Testis (tissue), 3 donors: ENCODE results near the gene AKNAD1. TPM values are rescaled to one million over a fixed set of nuclear protein-coding genes. Genes with fewer than 3 reads are reported as not detected.

ENCODE experiments used
- DNase-seq: peaks from one replicate; pipeline ENCODE4 v3.0.0-alpha.2; 2019
- H3K27ac ChIP-seq, 2 donors: fragments of 200-600 bp; sonication (generic); one replicate each; pipeline ENCODE4 v1.5.1; 2019
- H3K27me3 ChIP-seq: fragments of 200-600 bp; sonication (generic); one replicate; pipeline ENCODE4 v1.5.1; 2019
- H3K36me3 ChIP-seq: fragments of 200-600 bp; sonication (generic); one replicate; pipeline ENCODE4 v1.5.1; 2017; ENCODE audit warnings: low read depth; ENCODE audit errors: missing control alignments
- H3K4me1 ChIP-seq: fragments of 200-600 bp; sonication (generic); one replicate; pipeline ENCODE4 v1.5.1; 2019
- H3K4me3 ChIP-seq, 2 donors: fragments of 200-600 bp; sonication (generic); one replicate each; pipeline ENCODE4 v1.5.1; 2017 to 2019
- H3K9me3 ChIP-seq: fragments of 200-600 bp; sonication (generic); one replicate; pipeline ENCODE4 v1.5.1; 2017
- CTCF ChIP-seq, 3 experiments: fragments of 450-650 bp in 2 of 3; fragments of 200-600 bp in 1 of 3; sonication (generic) in 1 of 3; IDR thresholded peaks; one replicate each; pipeline ENCODE4 v1.5.1; 2016 to 2019; ENCODE audit warnings: antibody characterized with exemption in 3 of 3, mild to moderate bottlenecking in 2 of 3, moderate library complexity in 1 of 3
- POLR2A ChIP-seq: fragments of 450-650 bp; IDR thresholded peaks from one replicate; pipeline ENCODE4 v1.6.1; 2017; ENCODE audit warnings: antibody characterized with exemption, mild to moderate bottlenecking, moderate library complexity
- WGBS, 2 donors: methylation state at CpG; one replicate each; pipeline ENCODE4 v1.1.5; 2018; 5-methylcytosine and 5-hydroxymethylcytosine counted together
- intact Hi-C: fragments of 100-400 bp; cut with DNase I; formaldehyde crosslinking; loops from one replicate; pipeline ENCODE4 v1.15.1; 2023; ENCODE audit warnings: low total_unique reads
- polyA plus RNA-seq: library from polyadenylated mRNA; stranded (reverse); fragments of 350-450 nt; fragmentation: Illumina TruSeq; extraction: RNeasy Lipid Tissue Mini Kit (QIAGEN cat#74804); gene quantifications from one replicate; pipeline ENCODE4 v1.2.3, GENCODE V29; 2014; ENCODE audit warnings: low read depth, low replicate concordance; ENCODE audit not compliant: insufficient read depth
- total RNA-seq, 2 donors: library from RNA; depleted of rRNA; stranded (reverse); fragments of >200 nt; gene quantifications; one replicate each; pipeline ENCODE4 v1.2.3, GENCODE V29; 2016

Gene AKNAD1
- total and polyA plus RNA-seq, 3 donors from 2014 or later, result 3.8 to 9.8 (median 8.1) TPM

DNA sequence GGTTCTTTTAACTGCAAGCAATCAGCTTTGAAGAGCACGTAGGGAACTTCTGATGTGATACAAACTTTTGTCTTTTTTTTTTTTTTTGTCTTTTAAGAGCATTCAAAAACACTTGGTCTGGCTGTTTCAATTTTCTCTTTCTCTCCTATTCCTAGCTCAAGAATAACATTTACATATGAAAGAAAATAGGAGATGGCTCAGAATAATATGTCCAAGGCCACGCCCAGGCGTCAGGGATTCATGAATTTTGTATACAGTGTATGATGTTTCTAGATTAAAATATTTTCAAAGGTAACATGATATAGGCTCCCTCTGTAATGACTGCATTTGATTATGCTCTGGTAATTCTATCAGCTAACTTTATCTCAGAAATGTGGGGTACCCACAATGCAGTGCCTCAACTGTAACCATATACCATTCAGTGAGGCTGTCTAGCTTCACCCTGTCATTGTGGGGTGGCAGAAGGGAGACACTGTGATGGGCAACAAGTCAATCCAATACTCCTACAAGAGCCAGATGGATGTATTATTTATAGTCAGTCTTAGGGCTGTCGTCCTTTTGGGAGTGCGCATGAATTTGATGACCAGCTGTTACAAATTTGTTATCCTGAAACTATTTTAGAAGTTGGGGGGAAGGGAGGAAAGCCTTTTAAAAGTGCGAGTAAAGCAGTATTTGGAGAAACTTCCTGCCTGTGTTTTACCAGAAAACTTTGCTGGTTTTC is 1.5 kb upstream of the AKNAD1 start:
- no peaks in the 10 kb centered on the region for H3K4me1 ChIP-seq
- no peaks in the 10 kb centered on the region for H3K9me3 ChIP-seq
- 65 to 74% methylated on average over 6 of the region's 6 CpGs for WGBS, 2 donors
- H3K27ac ChIP-seq, result no peak overlapping the region
- no peak for TF ChIP-seq CTCF (IDR thresholded peaks at IDR 0.05)
- TF ChIP-seq POLR2A, result no peak
- H3K27me3 ChIP-seq, result no peaks in the 10 kb centered on the region
- no peak overlapping the region for H3K4me3 ChIP-seq
- intact Hi-C loops, result no loop called here
- no peak for DNase-seq
- H3K36me3 ChIP-seq, result no peaks in the 10 kb centered on the region

GRCh38 chr1:108854221-108855019 is 2.5 kb downstream of the AKNAD1 start:
- Histone ChIP-seq H3K9me3 (no peaks in the 10 kb centered on the region), H3K27me3 (no peaks in the 10 kb centered on the region), H3K27ac (no peak overlapping the region), H3K4me3 (no peak overlapping the region), H3K36me3 (no peaks in the 10 kb centered on the region), H3K4me1 (no peaks in the 10 kb centered on the region)
- DNase-seq, result no peak
- 79 to 84% methylated on average over 3 of the region's 3 CpGs for WGBS, 2 donors
- intact Hi-C loops, result no loop called here
- TF ChIP-seq POLR2A (no peak), CTCF (IDR thresholded peaks at IDR 0.05) (no peak)

- no peak for TF ChIP-seq CTCF (IDR thresholded peaks at IDR 0.05)
- no peak for TF ChIP-seq POLR2A
- intact Hi-C loops, result no loop called here
- peak; percentile 26 for DNase-seq
- 32 to 41% methylated on average over 7 of the region's 7 CpGs for WGBS, 2 donors
- Histone ChIP-seq H3K27ac (peak overlapping the region in 1 of 2 donors; percentile 36), H3K36me3 (no peaks in the 10 kb centered on the region), H3K4me1 (no peaks in the 10 kb centered on the region), H3K4me3 (no peak overlapping the region), H3K9me3 (no peaks in the 10 kb centered on the region), H3K27me3 (no peaks in the 10 kb centered on the region)
Observed at GRCh38 chr1:108852221-108852975, 4.5 kb downstream of the AKNAD1 start.

GRCh38 chr1:108851567-108851966 is 5.3 kb downstream of the AKNAD1 start:
- Histone ChIP-seq H3K4me1 (no peaks in the 10 kb centered on the region), H3K27ac (no peak overlapping the region), H3K27me3 (no peaks in the 10 kb centered on the region), H3K36me3 (no peaks in the 10 kb centered on the region), H3K9me3 (no peaks in the 10 kb centered on the region), H3K4me3 (no peak overlapping the region)
- WGBS, 2 donors, result 42 to 43% methylated on average over 4 of the region's 4 CpGs
- TF ChIP-seq CTCF (IDR thresholded peaks at IDR 0.05) (no peak), POLR2A (no peak)
- intact Hi-C loops, result no loop called here
- DNase-seq, result no peak
